CD14-positive monocyte (primary cell): ENCODE results near the gene ANGPTL2. TPM values are rescaled to one million over a fixed set of nuclear protein-coding genes. Genes with fewer than 3 reads are reported as not detected.

Experiments used
- DNase-seq, 3 donors: peaks; one replicate each; pipeline ENCODE4 v3.0.0-alpha.2; 2011 to 2022
- H2AFZ ChIP-seq: 2 replicates; pipeline ENCODE4 v1.6.0; 2012; ENCODE audit warnings: mild to moderate bottlenecking, low read depth, low read length, inconsistent platforms; ENCODE audit not compliant: insufficient read depth, poor library complexity, severe bottlenecking
- H3K27ac ChIP-seq, 2 donors: 1 replicate in 1 of 2; 2 replicates in 1 of 2; pipeline ENCODE4 v1.5.1; 2012 to 2013; ENCODE audit warnings: low read length in 2 of 2, control low read depth in 1 of 2, inconsistent platforms in 1 of 2, low read depth in 1 of 2, mild to moderate bottlenecking in 1 of 2
- H3K27me3 ChIP-seq, 2 donors: one replicate each; pipeline versions ENCODE4 v1.6.0 to v1.6.1; 2011 to 2013; ENCODE audit warnings: low read length in 2 of 2; ENCODE audit not compliant: control insufficient read depth in 2 of 2, insufficient read depth in 2 of 2
- H3K36me3 ChIP-seq, 2 donors: replicated peaks in 1 of 2; 1 replicate in 1 of 2; 2 replicates in 1 of 2; pipeline versions ENCODE4 v1.5.1 to v1.6.1; 2012 to 2013; ENCODE audit warnings: low read length in 2 of 2, control low read depth in 1 of 2, inconsistent platforms in 1 of 2, mild to moderate bottlenecking in 1 of 2; ENCODE audit not compliant: insufficient read depth in 2 of 2, control insufficient read depth in 1 of 2
- H3K4me1 ChIP-seq, 2 donors: 1 replicate in 1 of 2; 2 replicates in 1 of 2; pipeline versions ENCODE4 v1.5.1 to v1.6.1; 2012 to 2013; ENCODE audit warnings: low read length in 2 of 2, control low read depth in 1 of 2, inconsistent platforms in 1 of 2, mild to moderate bottlenecking in 1 of 2, moderate library complexity in 1 of 2; ENCODE audit not compliant: insufficient read depth in 2 of 2, control insufficient read depth in 1 of 2
- H3K4me2 ChIP-seq: replicated peaks from 2 replicates; pipeline ENCODE3; 2012; ENCODE audit warnings: low read length, moderate library complexity, mild to moderate bottlenecking; ENCODE audit not compliant: poor library complexity, severe bottlenecking; ENCODE audit errors: extremely low read depth
- H3K4me3 ChIP-seq, 3 experiments: fragments of 200-600 bp in 1 of 3; sonication (generic) in 1 of 3; replicated peaks in 1 of 3; 1 replicate in 2 of 3; 2 replicates in 1 of 3; pipeline ENCODE4 v1.5.1; 2011 to 2013; ENCODE audit warnings: low read length in 3 of 3, mild to moderate bottlenecking in 3 of 3, control low read depth in 2 of 3, low read depth in 2 of 3, inconsistent platforms in 1 of 3, moderate library complexity in 1 of 3
- H3K79me2 ChIP-seq: 2 replicates; pipeline ENCODE4 v1.6.0; 2012; ENCODE audit warnings: mild to moderate bottlenecking, control low read depth, inconsistent platforms, low read length, moderate library complexity; ENCODE audit not compliant: insufficient read depth
- H3K9ac ChIP-seq: 2 replicates; pipeline ENCODE4 v1.6.0; 2017; ENCODE audit warnings: low read length, mild to moderate bottlenecking; ENCODE audit not compliant: insufficient read depth, poor library complexity, severe bottlenecking
- H3K9me3 ChIP-seq, 2 donors: replicated peaks in 1 of 2; 1 replicate in 1 of 2; 2 replicates in 1 of 2; pipeline versions ENCODE4 v1.5.1 to v1.6.1; 2012 to 2013; ENCODE audit warnings: low read length in 2 of 2, control low read depth in 1 of 2; ENCODE audit not compliant: control insufficient read depth in 1 of 2, insufficient read depth in 1 of 2
- H4K20me1 ChIP-seq: 2 replicates; pipeline ENCODE4 v1.6.0; 2012; ENCODE audit warnings: mild to moderate bottlenecking, low read length, control low read depth, moderate library complexity; ENCODE audit not compliant: insufficient read depth
- H3K27ac Mint-ChIP-seq, 7 donors: one replicate each; pipeline ENCODE4 v1.8.0; 2020; ENCODE audit warnings: mild to moderate bottlenecking in 7 of 7, mixed read lengths in 7 of 7, moderate library complexity in 6 of 7, inconsistent platforms in 2 of 7
- H3K27me3 Mint-ChIP-seq, 3 donors: one replicate each; pipeline ENCODE4 v1.8.0; 2021 to 2022; ENCODE audit warnings: low read depth in 3 of 3, mild to moderate bottlenecking in 3 of 3, mixed read lengths in 3 of 3, moderate library complexity in 3 of 3, inconsistent platforms in 1 of 3
- H3K36me3 Mint-ChIP-seq, 2 donors: one replicate each; pipeline ENCODE4 v1.8.0; 2020; ENCODE audit warnings: mixed read lengths in 2 of 2, inconsistent platforms in 1 of 2, mild to moderate bottlenecking in 1 of 2
- H3K4me1 Mint-ChIP-seq: one replicate; pipeline ENCODE4 v1.8.0; 2020; ENCODE audit warnings: mild to moderate bottlenecking, mixed read lengths
- H3K4me3 Mint-ChIP-seq, 2 donors: one replicate each; pipeline ENCODE4 v1.8.0; 2020; ENCODE audit warnings: mild to moderate bottlenecking in 2 of 2, mixed read lengths in 2 of 2, moderate library complexity in 1 of 2
- H3K9me3 Mint-ChIP-seq, 7 donors: one replicate each; pipeline ENCODE4 v1.8.0; 2020 to 2022; ENCODE audit warnings: mixed read lengths in 7 of 7, mild to moderate bottlenecking in 6 of 7, moderate library complexity in 6 of 7, inconsistent platforms in 2 of 7
- WGBS: methylation state at CpG from one replicate; pipeline ENCODE4 v1.1.5; 2013; ENCODE audit warnings: missing lambda C conversion rate; ENCODE audit not compliant: insufficient coverage; 5-methylcytosine and 5-hydroxymethylcytosine counted together
- intact Hi-C, 2 donors: fragments of 100-400 bp; cut with micrococcal nuclease; formaldehyde crosslinking; loops; one replicate each; pipeline versions ENCODE4 v1.15.0 to v1.15.1; 2023
- polyA plus RNA-seq, 3 donors: library from polyadenylated mRNA; depleted of rRNA in 1 of 3; unstranded in 2 of 3; stranded (reverse) in 1 of 3; fragments of 300-500 nt in 2 of 3; fragments of >200 nt in 1 of 3; fragmentation: Illumina TruSeq in 2 of 3; gene quantifications; 1 replicate in 2 of 3; 2 replicates in 1 of 3; pipeline ENCODE4 v1.2.3, GENCODE V29; 2012 to 2021
- TF ChIP-seq, protein P1 (sequence below): fragments of 200-600 bp; IDR thresholded peaks from one replicate; pipeline ENCODE4 v1.8.0; 2022; ENCODE audit warnings: antibody characterized with exemption, mild to moderate bottlenecking

ANGPTL2 gene
- polyA plus RNA-seq, 3 donors: not detected

DNA sequence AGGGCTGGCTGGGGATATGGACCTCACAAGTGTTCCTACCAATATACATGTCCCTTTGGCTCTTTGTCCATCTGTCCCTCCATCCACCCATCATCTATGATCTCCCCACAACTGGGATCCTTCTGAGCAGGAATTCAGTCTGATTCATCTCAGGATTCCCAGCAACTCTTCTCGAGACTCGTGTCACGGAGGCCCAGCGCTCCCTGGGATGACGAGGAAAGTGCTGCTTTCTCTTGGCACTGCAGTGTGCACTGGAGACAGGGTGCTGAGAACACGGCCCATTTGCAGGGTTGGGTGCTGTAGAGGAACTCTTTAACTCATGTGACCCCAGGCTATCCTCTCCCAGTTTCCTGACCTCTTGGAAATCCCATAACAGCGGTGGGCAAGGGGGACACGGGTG, 72.9 kb downstream of the ANGPTL2 start:
- Histone ChIP-seq H3K27ac (peak overlapping the region in 1 of 2 donors; percentile 57), H4K20me1 (no peaks in the 10 kb centered on the region), H3K9me3 (no peaks in the 10 kb centered on the region), H2AFZ (no peak overlapping the region), H3K79me2 (no peaks in the 10 kb centered on the region), H3K4me3 (peak overlapping the region in 1 of 3 experiments; percentile 67), H3K9ac (no peak overlapping the region), H3K4me2 (peak overlapping the region; percentile 77), H3K27me3 (no peaks in the 10 kb centered on the region), H3K36me3 (no peaks in the 10 kb centered on the region), H3K4me1 (peaks cover 21% of the 10 kb centered on the region in 2 donors)
- Mint-ChIP-seq H3K36me3 (peaks cover 11 to 14% of the 10 kb centered on the region in 2 donors), H3K27ac (peak overlapping the region in 5 of 7 donors; percentile 68 to 90 (median 72)), H3K9me3 (peaks cover 0 to 2% (median 0%) of the 10 kb centered on the region in 7 donors), H3K27me3 (peaks cover 0 to 13% (median 8%) of the 10 kb centered on the region in 3 donors), H3K4me3 (peak overlapping the region in 1 of 2 donors; percentile 37), H3K4me1 (peaks cover 36% of the 10 kb centered on the region)
- TF ChIP-seq, protein P1, sequence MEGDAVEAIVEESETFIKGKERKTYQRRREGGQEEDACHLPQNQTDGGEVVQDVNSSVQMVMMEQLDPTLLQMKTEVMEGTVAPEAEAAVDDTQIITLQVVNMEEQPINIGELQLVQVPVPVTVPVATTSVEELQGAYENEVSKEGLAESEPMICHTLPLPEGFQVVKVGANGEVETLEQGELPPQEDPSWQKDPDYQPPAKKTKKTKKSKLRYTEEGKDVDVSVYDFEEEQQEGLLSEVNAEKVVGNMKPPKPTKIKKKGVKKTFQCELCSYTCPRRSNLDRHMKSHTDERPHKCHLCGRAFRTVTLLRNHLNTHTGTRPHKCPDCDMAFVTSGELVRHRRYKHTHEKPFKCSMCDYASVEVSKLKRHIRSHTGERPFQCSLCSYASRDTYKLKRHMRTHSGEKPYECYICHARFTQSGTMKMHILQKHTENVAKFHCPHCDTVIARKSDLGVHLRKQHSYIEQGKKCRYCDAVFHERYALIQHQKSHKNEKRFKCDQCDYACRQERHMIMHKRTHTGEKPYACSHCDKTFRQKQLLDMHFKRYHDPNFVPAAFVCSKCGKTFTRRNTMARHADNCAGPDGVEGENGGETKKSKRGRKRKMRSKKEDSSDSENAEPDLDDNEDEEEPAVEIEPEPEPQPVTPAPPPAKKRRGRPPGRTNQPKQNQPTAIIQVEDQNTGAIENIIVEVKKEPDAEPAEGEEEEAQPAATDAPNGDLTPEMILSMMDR: no peak
- intact Hi-C loops: no loop called here
- no peak for DNase-seq
- WGBS: 100% methylated on average over 1 of the region's 8 CpGs

DNA sequence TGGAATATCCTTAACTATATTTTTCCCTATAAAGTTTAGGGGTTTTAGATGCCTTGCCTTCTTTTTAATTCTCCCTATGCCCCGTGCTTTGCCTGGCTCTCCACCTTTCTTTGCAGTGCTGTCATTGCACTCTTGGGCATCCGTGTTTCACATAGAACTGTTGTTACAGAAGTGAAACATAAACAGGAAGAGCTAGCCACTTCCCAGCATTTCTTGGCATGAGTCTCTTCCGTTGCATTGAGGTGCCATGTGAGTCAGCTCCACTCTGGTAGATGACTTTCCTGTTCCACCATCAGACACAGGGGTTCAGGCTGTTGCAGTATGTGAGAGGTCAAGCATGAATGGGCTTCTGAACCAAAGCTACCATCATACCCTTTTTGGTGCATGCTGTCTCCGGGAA, 73.4 kb downstream of the ANGPTL2 start:
- peaks cover 21% of the 10 kb centered on the region in 2 donors for H3K4me1 ChIP-seq
- peak overlapping the region; percentile 71 to 91 for H3K4me3 Mint-ChIP-seq

More for the DNA sequence above, 73.4 kb downstream of the ANGPTL2 start:
- H3K9ac ChIP-seq: peak overlapping the region; percentile 11
- H3K27me3 ChIP-seq: no peaks in the 10 kb centered on the region
- Mint-ChIP-seq H3K36me3 (peaks cover 11 to 13% of the 10 kb centered on the region in 2 donors), H3K27me3 (peaks cover 0 to 13% (median 8%) of the 10 kb centered on the region in 3 donors), H3K9me3 (peaks cover 0 to 2% (median 0%) of the 10 kb centered on the region in 7 donors), H3K4me1 (peaks cover 36% of the 10 kb centered on the region), H3K27ac (peak overlapping the region; percentile 55 to 90 (median 72))
- TF ChIP-seq, protein P1: peak; percentile 5
- peak; percentile 74 to 89 (median 86) for DNase-seq
- H4K20me1 ChIP-seq: no peaks in the 10 kb centered on the region
- no peaks in the 10 kb centered on the region for H3K9me3 ChIP-seq
- WGBS: 0% methylated on average over 2 of the region's 4 CpGs
- H3K79me2 ChIP-seq: no peaks in the 10 kb centered on the region
- peak overlapping the region; percentile 27 to 67 (median 50) for H3K4me3 ChIP-seq
- peak overlapping the region in 1 of 2 donors; percentile 57 for H3K27ac ChIP-seq
- peak overlapping the region; percentile 77 for H3K4me2 ChIP-seq
- H3K36me3 ChIP-seq: no peaks in the 10 kb centered on the region
- intact Hi-C loops: no loop called here
- peak overlapping the region; percentile 14 for H2AFZ ChIP-seq
